ENCODE data around the gene BRSK2. TPM values are rescaled to one million over a fixed set of nuclear protein-coding genes. Genes with fewer than 3 reads are reported as not detected.
A peak's percentile ranks its signal among the peaks of the same experiment; 100 is the strongest.

BRSK2 gene
- total RNA-seq, 2 donors from 2014 or later = 0.17 to 0.33 TPM

GRCh38 chr11:1459764-1460395 lies 70.1 kb downstream of the BRSK2 start:
- Mint-ChIP-seq H3K27ac (no peak overlapping the region), H3K36me3 (no peaks in the 10 kb centered on the region), H3K9me3 (no peaks in the 10 kb centered on the region), H3K27me3 (no peaks in the 10 kb centered on the region), H3K4me3 (no peak overlapping the region), H3K4me1 (ENCODE audit: low read depth in 2 of 2) (peaks cover 0 to 5% of the 10 kb centered on the region in 2 donors)
- DNase-seq (ENCODE audit: low spot score) = no peak
- no peak for ATAC-seq

GRCh38 chr11:1460396-1460985 lies 70.8 kb downstream of the BRSK2 start:
- Mint-ChIP-seq H3K36me3 (no peaks in the 10 kb centered on the region), H3K4me1 (ENCODE audit: low read depth in 2 of 2) (peaks cover 0 to 6% of the 10 kb centered on the region in 2 donors), H3K27me3 (no peaks in the 10 kb centered on the region), H3K4me3 (no peak overlapping the region), H3K27ac (no peak overlapping the region), H3K9me3 (no peaks in the 10 kb centered on the region)
- DNase-seq (ENCODE audit: low spot score) = no peak
- no peak for ATAC-seq

- no peaks in the 10 kb centered on the region for H3K9me3 Mint-ChIP-seq
- H3K4me1 Mint-ChIP-seq (ENCODE audit: low read depth in 2 of 2) = peaks cover 0 to 8% of the 10 kb centered on the region in 2 donors
- DNase-seq (ENCODE audit: low spot score) (no peak), ATAC-seq (no peak)
- no peaks in the 10 kb centered on the region for H3K36me3 Mint-ChIP-seq
- no peak overlapping the region for H3K27ac Mint-ChIP-seq
- H3K4me3 Mint-ChIP-seq = no peak overlapping the region
- H3K27me3 Mint-ChIP-seq = no peaks in the 10 kb centered on the region
Observed at GRCh38 chr11:1460986-1461825, 71.5 kb downstream of the BRSK2 start.

DNA sequence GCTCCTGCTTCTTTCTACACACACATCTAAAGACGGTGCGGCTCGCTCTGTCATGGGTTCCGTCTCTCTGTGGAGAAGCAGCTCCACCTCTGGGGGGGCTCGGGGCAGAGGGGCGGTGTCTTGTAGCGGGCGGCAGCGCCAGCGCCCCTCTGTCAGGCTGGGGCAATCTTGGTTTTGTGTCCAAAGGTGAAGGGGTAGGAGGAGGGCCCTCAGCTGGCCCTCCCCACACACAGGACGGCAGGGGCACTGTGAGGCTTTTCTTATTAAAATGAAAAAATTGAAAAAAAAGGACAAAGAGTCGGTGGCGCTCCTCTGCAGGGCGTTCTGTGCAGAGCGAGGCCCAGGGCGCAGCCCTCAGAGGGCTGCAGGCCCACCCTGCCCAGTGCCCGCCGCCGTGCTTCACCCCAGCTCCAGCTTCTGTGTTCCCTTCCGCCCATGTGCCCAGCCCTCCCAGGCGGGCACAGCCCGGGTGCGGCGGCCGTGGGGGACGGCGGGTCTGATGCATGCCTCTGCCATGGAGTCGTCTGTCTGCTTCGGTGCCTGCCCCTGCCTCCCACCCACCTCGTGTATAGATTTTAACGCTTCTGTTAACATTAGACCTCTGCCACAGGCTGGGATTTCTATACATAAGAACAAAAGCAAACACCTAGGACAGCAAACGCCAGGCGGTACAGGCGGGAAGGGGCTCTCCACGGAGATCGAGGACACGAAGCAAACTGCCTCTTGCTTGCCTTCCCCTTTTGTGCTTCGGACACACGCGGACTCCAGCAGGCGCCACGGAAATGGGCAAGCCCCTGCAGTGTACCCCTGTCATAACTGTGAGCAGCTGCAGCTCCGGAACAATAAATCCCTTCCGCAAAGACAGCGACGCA lies 72.3 kb downstream of the BRSK2 start:
- no peak overlapping the region for H3K27ac Mint-ChIP-seq
- DNase-seq (ENCODE audit: low spot score) (no peak), ATAC-seq (no peak)
- peaks cover 0 to 11% of the 10 kb centered on the region in 2 donors for H3K4me1 Mint-ChIP-seq (ENCODE audit: low read depth in 2 of 2)
- H3K9me3 Mint-ChIP-seq = no peaks in the 10 kb centered on the region
- no peaks in the 10 kb centered on the region for H3K36me3 Mint-ChIP-seq
- no peak overlapping the region for H3K4me3 Mint-ChIP-seq
- H3K27me3 Mint-ChIP-seq = no peaks in the 10 kb centered on the region

DNA sequence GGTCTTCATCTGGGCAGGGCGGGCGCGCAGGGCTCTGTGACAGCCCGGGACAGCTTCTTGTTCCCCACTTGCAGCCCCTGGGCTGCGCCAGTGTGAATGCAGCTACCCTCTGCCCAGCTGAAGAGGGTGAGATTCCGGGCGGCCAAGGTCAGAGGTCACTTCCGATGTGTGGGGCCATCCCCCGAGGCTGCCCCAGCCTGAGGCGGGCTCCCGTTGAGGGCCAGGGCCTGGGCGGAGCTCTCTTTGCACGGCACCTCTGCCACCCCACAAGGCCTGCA lies 72.9 kb downstream of the BRSK2 start:
- Mint-ChIP-seq H3K27me3 (no peaks in the 10 kb centered on the region), H3K36me3 (no peaks in the 10 kb centered on the region), H3K4me1 (ENCODE audit: low read depth in 2 of 2) (peaks cover 0 to 14% of the 10 kb centered on the region in 2 donors), H3K27ac (no peak overlapping the region), H3K4me3 (no peak overlapping the region), H3K9me3 (no peaks in the 10 kb centered on the region)
- ATAC-seq = no peak
- no peak for DNase-seq (ENCODE audit: low spot score)

- Mint-ChIP-seq H3K4me3 (no peak overlapping the region), H3K27ac (no peak overlapping the region), H3K36me3 (no peaks in the 10 kb centered on the region), H3K27me3 (no peaks in the 10 kb centered on the region), H3K9me3 (no peaks in the 10 kb centered on the region), H3K4me1 (ENCODE audit: low read depth in 2 of 2) (peaks cover 0 to 14% of the 10 kb centered on the region in 2 donors)
- ATAC-seq (no peak), DNase-seq (ENCODE audit: low spot score) (no peak)
Observed at GRCh38 chr11:1463056-1463455, 73.3 kb downstream of the BRSK2 start.

- H3K36me3 Mint-ChIP-seq = no peaks in the 10 kb centered on the region
- H3K4me1 Mint-ChIP-seq (ENCODE audit: low read depth in 2 of 2) = peaks cover 0 to 14% of the 10 kb centered on the region in 2 donors
- DNase-seq (ENCODE audit: low spot score) (no peak), ATAC-seq (no peak)
- H3K9me3 Mint-ChIP-seq = no peaks in the 10 kb centered on the region
- no peak overlapping the region for H3K4me3 Mint-ChIP-seq
- H3K27me3 Mint-ChIP-seq = no peaks in the 10 kb centered on the region
- H3K27ac Mint-ChIP-seq = peak overlapping the region in 1 of 2 donors; percentile 43
Observed at GRCh38 chr11:1466784-1467183, 77.0 kb downstream of the BRSK2 start.

DNA sequence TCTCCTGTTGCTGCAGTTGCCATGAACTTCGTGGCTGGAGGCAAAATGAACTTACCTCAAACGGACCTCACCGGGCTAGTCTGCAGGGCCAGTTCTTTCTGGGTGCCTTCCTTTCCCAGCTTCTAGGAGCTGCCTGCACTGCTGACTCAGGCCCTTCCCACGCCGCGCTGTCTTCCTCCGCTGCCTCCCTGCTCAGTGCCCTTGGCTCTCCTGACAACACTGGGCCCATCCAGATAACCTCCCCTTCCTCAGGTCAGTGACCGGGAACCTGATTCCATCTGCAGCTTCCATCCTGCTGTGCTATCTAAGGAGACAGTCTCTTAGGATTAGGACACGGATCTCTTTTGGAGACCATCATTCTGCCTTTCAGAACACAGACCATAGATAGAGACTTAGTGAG lies 77.5 kb downstream of the BRSK2 start:
- H3K4me1 Mint-ChIP-seq (ENCODE audit: low read depth in 2 of 2) = peaks cover 0 to 14% of the 10 kb centered on the region in 2 donors
- no peaks in the 10 kb centered on the region for H3K36me3 Mint-ChIP-seq
- H3K4me3 Mint-ChIP-seq = no peak overlapping the region
- H3K9me3 Mint-ChIP-seq = no peaks in the 10 kb centered on the region
- H3K27me3 Mint-ChIP-seq = no peaks in the 10 kb centered on the region
- no peak for DNase-seq (ENCODE audit: low spot score)
- H3K27ac Mint-ChIP-seq = no peak overlapping the region
- ATAC-seq = no peak

GRCh38 chr11:1468002-1468401 lies 78.3 kb downstream of the BRSK2 start:
- Mint-ChIP-seq H3K36me3 (no peaks in the 10 kb centered on the region), H3K27me3 (no peaks in the 10 kb centered on the region), H3K9me3 (no peaks in the 10 kb centered on the region), H3K4me3 (no peak overlapping the region), H3K4me1 (ENCODE audit: low read depth in 2 of 2) (peaks cover 0 to 14% of the 10 kb centered on the region in 2 donors), H3K27ac (no peak overlapping the region)
- no peak for ATAC-seq
- DNase-seq (ENCODE audit: low spot score) = no peak

DNA sequence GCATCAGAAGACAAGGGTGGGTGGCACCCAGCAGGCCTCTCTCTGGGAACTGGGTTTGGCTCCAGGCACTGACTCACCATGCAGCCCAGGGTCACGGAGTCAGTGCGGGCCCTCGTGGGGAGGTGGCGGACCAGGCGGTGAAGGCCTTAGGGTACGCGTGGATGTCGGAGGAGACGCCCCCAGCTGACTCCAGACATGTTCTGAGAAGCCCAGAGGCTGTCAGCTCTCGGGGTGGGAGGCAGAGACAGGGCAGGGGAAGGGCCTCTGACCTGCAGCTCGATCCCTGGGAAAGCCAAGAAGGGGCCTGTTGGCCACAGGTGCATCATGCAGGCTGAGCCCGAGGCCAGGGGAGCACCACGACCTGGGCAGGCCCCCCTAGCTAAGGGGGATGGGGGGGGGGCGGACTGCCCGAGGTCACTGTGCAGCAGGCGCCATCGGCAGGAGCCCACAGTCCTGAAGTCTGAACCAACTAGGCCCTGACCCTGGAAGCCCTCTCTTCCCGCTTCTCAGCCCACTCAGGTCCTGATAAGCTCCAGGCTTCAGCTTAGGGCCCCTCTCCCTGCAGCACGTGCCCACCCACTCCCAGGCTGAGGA lies 78.8 kb downstream of the BRSK2 start:
- H3K9me3 Mint-ChIP-seq = no peaks in the 10 kb centered on the region
- no peaks in the 10 kb centered on the region for H3K27me3 Mint-ChIP-seq
- H3K27ac Mint-ChIP-seq = no peak overlapping the region
- H3K36me3 Mint-ChIP-seq = no peaks in the 10 kb centered on the region
- H3K4me1 Mint-ChIP-seq (ENCODE audit: low read depth in 2 of 2) = peaks cover 0 to 14% of the 10 kb centered on the region in 2 donors
- H3K4me3 Mint-ChIP-seq = no peak overlapping the region
- ATAC-seq (no peak), DNase-seq (ENCODE audit: low spot score) (no peak)

- DNase-seq (ENCODE audit: low spot score) (no peak), ATAC-seq (no peak)
- Mint-ChIP-seq H3K27me3 (no peaks in the 10 kb centered on the region), H3K36me3 (peaks cover 4% of the 10 kb centered on the region), H3K27ac (no peak overlapping the region), H3K9me3 (no peaks in the 10 kb centered on the region), H3K4me1 (ENCODE audit: low read depth in 2 of 2) (peaks cover 0 to 14% of the 10 kb centered on the region in 2 donors), H3K4me3 (no peak overlapping the region)
Observed at GRCh38 chr11:1469287-1469910, 79.7 kb downstream of the BRSK2 start.

DNA sequence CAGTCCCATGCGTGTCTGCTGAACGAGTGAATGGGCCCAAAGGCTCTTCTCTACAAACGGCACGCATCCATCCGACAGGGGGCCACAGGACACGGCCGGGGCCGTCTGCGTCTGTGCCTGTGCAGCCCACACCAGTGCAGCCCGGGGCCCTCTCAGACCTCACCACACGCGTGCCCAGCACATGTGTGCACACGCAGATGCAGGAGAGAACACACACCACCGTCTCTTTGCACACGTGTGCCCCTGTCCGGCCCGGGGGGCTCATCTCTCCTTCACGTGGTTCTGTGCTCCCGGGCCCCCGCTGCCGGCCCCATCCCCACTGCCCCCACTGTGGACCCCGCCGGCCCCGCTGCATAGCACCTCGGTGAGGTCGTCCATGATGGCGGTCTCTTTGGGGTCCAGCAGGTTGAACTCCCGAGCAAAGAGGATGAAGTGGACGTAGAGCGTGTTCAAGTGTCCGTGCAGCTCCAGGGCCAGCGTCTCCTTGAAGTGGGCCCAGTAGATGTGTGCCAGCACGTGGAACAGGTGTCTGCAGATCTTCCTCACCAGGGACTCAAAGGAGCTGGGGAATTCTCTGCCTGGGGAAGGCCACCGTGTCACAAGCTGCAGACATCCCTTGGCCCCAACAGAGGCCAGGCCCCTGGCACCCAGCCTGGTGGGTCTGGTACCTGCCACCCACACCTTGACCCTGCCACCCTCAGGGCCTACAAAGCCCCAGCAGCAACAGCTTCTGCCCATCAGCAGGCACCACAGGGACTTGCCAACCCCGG lies 80.4 kb downstream of the BRSK2 start:
- H3K36me3 Mint-ChIP-seq = peaks cover 6% of the 10 kb centered on the region
- H3K4me1 Mint-ChIP-seq (ENCODE audit: low read depth in 2 of 2) = peaks cover 0 to 14% of the 10 kb centered on the region in 2 donors
- H3K27ac Mint-ChIP-seq = no peak overlapping the region
- H3K4me3 Mint-ChIP-seq = no peak overlapping the region
- no peaks in the 10 kb centered on the region for H3K9me3 Mint-ChIP-seq
- H3K27me3 Mint-ChIP-seq = no peaks in the 10 kb centered on the region
- DNase-seq (ENCODE audit: low spot score) (no peak), ATAC-seq (no peak)

Measured in natural killer cell treated with Interleukin-12 subunit alpha and Interleukin-12 subunit beta and Interleukin-15 and Interleukin-18, amount 100 ng/mL, for 72 hours (primary cell).